ENCODE data around the gene SLC30A7.

Gene SLC30A7

GRCh38 chr1:100930494-100930893 lies 34.6 kb downstream of the SLC30A7 start:
- TF ChIP-seq REST (IDR thresholded peaks at IDR 0.05; ENCODE audit: insufficient read depth in 1 of 2, low read depth in 2 of 2, low read length in 2 of 2) (no peak), SIN3A (IDR thresholded peaks at IDR 0.05; ENCODE audit: borderline replicate concordance, insufficient read depth, low read length) (no peak), TAF1 (IDR thresholded peaks at IDR 0.05; ENCODE audit: borderline replicate concordance, insufficient read depth, low read length) (no peak), FOXP2 (optimal IDR thresholded peaks at IDR 0.05; ENCODE audit: borderline replicate concordance, extremely low read depth, extremely low read length, insufficient read depth) (no peak), POLR2AphosphoS5 (IDR thresholded peaks at IDR 0.05; ENCODE audit: low read depth, low read length) (no peak)

GRCh38 chr1:100931716-100932115 lies 35.8 kb downstream of the SLC30A7 start:
- TF ChIP-seq REST (IDR thresholded peaks at IDR 0.05; ENCODE audit: insufficient read depth in 1 of 2, low read depth in 2 of 2, low read length in 2 of 2) (no peak), SIN3A (IDR thresholded peaks at IDR 0.05; ENCODE audit: borderline replicate concordance, insufficient read depth, low read length) (no peak), TAF1 (IDR thresholded peaks at IDR 0.05; ENCODE audit: borderline replicate concordance, insufficient read depth, low read length) (no peak), POLR2AphosphoS5 (IDR thresholded peaks at IDR 0.05; ENCODE audit: low read depth, low read length) (no peak), FOXP2 (optimal IDR thresholded peaks at IDR 0.05; ENCODE audit: borderline replicate concordance, extremely low read depth, extremely low read length, insufficient read depth) (no peak)

GRCh38 chr1:100936194-100936967 lies 40.5 kb downstream of the SLC30A7 start:
- TF ChIP-seq SIN3A (IDR thresholded peaks at IDR 0.05; ENCODE audit: borderline replicate concordance, insufficient read depth, low read length) (no peak), POLR2AphosphoS5 (IDR thresholded peaks at IDR 0.05; ENCODE audit: low read depth, low read length) (no peak), FOXP2 (optimal IDR thresholded peaks at IDR 0.05; ENCODE audit: borderline replicate concordance, extremely low read depth, extremely low read length, insufficient read depth) (no peak), REST (IDR thresholded peaks at IDR 0.05; ENCODE audit: insufficient read depth in 1 of 2, low read depth in 2 of 2, low read length in 2 of 2) (no peak), TAF1 (IDR thresholded peaks at IDR 0.05; ENCODE audit: borderline replicate concordance, insufficient read depth, low read length) (no peak)

- TF ChIP-seq REST (IDR thresholded peaks at IDR 0.05; ENCODE audit: insufficient read depth in 1 of 2, low read depth in 2 of 2, low read length in 2 of 2) (no peak), SIN3A (IDR thresholded peaks at IDR 0.05; ENCODE audit: borderline replicate concordance, insufficient read depth, low read length) (no peak), TAF1 (IDR thresholded peaks at IDR 0.05; ENCODE audit: borderline replicate concordance, insufficient read depth, low read length) (no peak), FOXP2 (optimal IDR thresholded peaks at IDR 0.05; ENCODE audit: borderline replicate concordance, extremely low read depth, extremely low read length, insufficient read depth) (no peak), POLR2AphosphoS5 (IDR thresholded peaks at IDR 0.05; ENCODE audit: low read depth, low read length) (no peak)
Measured at GRCh38 chr1:100941098-100941527, 45.2 kb downstream of the SLC30A7 start.

Measured in PFSK-1 (cell line).